Activated T-helper 1 cell treated with anti-CD3 and anti-CD28 coated beads, Interleukin-2, amount 50 U/mL, for 16 hours (primary cell): Measurements from ENCODE around the gene SLC1A4.
"Not testable (repeated sequence)": the region's sequence is repeated elsewhere in the genome, so short reads cannot be mapped to it uniquely, and the experiment has no call there.

Experiments
- DNase-seq, 2 donors: peaks; one replicate each; pipeline ENCODE4 v3.0.0-alpha.2; 2020; ENCODE audit warnings: low read depth in 1 of 2, low spot score in 1 of 2

Gene SLC1A4

DNA sequence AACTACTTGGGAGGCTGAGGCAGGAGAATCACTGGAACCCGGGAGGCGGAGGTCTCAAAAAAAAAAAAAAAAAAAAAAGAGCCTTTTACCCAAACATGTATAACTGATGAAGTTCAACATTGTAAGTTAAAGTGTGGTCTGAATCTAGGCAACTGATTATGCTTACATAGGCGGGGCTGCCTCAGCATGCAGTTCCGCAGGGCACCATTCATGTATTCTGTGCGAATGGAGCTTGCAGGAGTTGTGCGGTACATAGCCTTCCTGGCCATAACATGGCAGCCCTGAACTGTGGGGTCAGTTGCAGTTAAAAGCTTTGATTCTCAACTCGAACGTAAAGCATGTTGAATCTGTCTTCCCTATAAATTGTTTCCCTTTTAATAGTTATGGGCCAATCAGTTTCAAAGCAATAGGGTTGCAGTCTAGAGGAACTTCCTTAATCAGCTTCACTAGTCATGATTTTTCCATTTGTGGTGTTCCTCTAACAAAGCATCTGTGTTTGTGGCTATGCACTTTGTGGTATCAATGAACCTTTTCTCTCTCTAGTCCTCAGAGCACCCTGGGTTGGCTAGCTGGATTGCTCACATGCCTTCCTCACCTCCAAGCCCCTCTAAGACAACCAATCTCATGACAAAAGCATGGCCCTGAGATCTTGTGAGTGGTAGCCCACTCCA, 36.4 kb downstream of the SLC1A4 start:
- DNase-seq, result no peak

DNA sequence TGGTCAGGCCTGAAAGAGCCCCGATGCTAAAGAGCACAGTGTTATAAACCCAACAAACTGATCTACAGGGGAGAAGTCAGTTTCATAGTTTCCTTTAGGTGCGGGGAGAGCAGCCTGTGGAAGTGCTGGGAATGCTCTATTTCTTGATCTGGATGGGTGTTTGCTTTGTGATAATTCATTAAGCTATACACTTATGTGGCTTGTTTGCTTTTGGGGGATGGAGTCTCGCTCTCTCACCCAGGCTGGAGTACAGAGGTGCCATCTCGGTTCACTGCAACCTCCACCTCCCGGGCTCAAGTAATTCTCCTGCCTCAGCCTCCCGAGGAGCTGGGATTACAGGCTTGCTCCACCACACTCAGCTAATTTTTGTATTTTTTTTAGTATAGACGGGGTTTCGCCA, 37.0 kb downstream of the SLC1A4 start:
- DNase-seq, result no peak

DNA sequence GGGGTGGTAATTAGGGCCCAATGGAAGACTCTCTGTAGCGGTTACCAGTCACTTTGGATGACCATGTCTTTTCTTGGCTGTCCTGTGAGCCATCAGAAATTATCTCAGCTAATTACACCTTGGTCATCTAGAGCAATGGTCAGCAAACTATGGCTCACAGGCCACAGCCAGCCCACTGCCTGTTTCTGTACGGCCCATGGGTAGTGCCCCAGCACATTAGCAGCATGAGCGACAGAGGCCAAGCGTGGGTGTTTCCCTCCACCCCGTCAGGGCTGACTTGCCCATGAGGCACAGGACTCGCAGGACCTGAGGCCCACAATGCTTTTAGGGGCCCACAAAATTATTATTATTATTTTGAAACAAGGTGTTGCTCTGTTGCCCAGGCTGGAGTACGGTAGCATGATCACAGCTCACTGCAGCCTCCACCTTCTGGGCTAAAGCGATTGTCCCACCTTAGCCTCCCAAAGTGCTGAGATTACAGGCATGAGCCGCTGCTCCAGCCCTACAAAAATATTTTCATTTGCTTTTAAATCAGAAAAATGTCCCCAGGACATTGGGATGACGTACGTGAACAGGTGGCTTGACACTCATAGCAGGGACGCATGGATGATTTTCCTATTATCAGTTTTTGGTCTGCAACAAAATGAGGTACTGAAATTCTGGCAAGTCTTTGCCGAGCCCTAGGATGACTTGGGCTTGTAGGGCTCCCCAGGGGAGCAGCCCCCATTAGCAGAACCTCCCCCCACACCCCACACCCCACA, 37.7 kb downstream of the SLC1A4 start:
- DNase-seq, result no peak

DNA sequence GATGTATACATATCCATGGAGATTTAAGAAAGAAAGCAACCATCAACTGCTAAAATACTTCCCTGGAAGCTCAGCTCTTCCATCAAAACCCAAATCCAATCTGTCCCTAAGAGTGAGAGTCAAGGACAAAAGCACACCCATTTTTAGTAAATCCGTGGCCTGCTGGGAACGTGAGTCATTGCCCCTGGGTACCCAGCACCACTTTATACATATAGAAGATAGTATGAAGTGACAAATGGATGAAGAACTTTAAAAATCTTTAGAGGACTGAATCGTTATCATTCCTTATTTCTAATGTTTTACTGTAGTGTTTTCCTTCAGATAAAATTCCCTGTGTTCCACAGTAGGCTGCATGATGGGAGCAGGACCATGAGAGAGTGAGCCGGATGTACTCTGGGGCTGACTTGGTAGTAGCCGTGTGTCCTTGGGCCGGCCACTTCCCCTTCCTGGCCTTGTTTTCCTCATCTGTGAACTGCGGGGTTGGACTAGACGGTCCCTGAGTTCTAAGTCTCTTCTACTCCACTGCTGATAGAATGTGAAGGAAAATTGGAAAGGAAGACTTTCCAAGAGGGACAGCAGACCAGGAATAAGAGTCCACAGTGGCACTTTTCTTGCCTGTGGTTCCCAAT, 38.5 kb downstream of the SLC1A4 start:
- DNase-seq, result no peak

DNA sequence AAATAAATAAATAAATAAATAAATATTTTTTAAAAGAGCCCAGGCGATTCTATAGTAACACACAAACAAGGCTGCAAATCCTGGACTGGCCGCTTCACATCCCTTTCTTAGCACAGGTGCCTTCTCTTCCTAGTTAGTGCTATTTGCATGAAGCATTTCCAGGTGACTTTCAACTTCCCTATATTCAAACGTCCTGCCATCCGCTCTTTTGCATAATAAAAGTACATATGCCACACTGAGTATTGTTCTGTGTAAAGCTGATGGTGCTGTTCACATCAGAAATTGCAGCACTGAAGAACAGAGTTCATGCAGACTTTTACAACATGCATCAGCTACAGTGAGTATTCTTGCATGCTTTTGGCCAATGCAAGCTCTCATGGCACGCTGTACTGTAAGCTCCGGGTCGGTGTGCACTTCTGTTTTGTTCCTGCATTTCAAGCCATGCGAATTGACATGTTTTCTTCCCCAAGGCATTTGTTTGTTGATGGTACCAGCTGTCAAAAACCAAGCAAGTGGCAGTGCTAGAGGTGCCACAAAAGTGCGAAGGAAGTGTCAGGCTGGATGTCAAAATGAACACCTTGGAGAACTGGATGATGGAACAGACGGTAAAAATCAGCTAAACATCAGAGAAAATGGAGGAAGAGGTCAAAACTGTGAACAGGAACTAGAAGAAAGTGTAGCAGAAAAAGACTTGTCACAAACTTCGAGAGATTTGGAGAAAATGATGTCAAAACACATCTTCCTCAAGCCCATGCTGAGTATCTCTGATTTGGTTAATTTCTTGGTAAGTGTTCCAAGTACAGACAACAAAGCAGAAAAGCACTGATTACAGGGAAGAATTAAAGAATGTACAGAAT, 41.5 kb downstream of the SLC1A4 start:
- DNase-seq, result no peak

DNA sequence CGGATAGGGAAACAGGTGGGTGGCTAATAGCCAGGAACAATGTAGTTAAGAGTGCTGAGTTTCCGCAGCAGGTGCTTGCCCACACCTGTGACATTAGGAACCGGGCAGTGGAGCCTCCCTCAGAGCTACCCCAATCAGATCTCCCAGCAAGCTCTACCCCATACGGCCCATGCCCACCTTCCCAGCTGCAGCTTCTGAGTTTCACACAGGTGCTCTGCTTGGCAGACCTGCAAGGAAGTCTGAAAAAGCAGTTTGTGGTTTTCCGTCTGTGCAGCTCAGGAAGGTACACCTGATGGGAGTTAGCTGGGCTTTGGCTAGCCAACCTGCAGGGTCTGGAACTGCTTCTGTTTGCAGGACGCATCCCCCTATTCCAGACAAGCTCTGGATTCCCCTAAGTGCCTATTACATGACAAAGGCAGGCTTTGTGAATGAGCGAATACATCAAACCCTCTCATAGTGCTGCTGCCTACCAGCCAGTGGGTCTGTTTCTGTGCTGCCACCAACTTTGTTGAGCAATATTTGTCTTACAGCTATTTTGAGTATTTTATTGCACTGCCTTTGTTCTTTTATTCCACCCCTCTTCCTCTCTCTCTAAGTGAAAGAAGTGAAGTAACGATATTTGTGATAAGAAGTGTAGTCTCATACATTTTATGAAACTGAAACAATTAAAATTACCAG, 42.3 kb downstream of the SLC1A4 start:
- DNase-seq, result no peak

DNA sequence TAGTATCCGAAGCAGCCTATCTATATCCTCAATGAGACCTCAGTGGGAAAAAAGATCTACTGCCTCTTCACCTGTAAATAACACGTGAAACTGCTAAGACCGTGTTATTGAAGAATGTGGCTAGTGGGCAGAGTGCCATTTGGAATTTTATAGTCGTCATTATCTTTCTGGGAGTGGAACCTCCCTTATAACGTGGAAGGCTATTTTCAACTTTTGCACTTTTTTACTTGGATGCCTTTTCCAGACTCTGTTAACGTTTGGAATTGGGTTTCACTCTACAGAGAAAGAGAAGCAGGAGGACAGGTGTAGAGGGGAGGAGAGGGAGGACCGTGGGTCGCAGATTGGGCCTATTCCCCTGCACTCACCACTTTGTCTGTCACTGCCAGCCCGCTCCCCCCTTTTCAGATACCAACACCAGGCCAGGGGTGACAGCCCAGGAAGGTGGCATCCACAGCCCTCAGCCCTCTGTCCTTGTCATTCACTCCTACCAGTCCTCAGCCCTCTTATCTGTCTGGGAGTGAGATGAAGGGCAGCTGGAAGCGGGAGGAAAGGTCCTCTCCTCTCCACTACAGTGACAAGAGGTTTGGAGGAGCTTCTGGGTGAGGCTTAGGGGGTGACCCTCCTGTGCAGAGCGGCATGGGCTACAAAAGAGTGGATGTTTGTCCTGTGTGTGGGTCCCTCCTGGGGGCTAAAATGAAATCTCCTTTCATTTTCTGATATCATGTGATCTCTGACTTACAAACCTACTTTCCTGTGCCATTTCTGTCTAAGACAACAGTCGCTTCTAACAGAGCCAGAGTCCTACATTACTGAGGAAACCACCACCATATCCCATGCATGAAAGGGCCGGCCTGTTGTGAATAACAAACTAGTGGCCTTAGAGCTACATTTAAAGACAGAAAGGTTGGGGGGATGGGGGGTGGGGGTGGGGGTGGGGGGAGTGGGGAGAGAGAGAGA, 43.1 kb downstream of the SLC1A4 start:
- DNase-seq, result no peak

DNA sequence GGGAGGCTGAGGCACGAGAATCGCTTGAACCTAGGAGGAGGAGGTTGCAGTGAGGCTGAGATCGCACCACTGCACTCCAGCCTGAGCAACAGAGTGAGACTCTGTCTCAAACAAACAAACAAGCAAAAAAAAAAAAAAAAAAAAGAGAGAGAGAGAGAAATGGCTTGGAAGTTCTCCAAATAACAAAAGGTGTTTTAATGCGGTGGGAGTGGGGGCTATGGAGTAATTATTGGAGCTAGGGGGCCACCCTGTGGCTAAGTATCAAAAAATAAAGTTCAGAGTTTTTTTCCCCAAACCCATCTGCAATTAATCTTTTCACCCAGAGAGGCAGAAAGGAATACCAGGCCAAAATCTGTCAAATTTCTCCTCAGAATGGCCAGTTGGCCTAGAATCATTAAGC, 44.0 kb downstream of the SLC1A4 start:
- no peak for DNase-seq

DNA sequence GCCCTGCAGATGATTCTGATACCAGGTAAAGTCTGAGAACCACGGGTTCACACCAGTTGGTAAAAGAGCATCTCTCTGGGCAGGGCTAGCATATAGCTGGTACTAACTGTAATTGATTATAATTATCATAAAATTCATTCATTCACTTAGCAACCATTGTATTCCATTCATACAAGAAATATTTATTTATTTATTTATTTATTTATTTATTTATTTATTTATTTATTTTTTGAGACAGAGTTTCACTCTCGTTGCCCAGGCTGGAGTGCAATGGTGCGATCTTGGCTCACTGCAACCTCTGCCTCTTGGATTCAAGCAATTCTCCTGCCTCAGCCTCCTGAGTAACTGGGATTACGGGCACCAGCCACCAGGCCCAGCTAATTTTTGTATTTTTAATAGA, 44.5 kb downstream of the SLC1A4 start:
- DNase-seq, result not testable (repeated sequence)

DNA sequence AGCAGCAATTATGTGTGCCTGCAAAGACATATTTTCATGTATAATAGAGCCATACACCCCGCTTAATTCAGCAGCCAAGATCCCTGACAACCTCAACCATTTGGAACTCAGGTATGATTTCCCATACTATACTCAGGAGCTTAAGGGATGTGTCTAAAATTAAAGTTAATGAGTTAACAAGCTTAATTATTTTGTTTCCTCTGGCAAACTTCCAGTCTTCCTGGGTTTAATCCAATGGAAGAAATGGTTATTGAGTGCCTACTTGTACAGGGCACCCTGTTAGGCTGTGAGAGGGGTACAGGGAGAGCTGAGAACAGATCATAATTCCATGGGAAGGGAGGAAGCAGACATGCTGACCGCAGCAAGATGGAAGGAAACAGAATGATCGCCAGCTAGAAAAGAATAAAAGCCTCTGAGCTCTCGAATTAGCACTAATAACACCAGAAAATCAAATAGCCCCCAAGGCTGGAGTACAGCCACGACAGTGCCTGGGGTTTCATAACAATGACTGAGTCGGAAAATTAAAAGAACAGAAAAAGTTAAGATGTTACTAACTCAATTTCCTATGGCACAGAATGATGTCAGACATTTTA, 46.2 kb downstream of the SLC1A4 start:
- no peak for DNase-seq

DNA sequence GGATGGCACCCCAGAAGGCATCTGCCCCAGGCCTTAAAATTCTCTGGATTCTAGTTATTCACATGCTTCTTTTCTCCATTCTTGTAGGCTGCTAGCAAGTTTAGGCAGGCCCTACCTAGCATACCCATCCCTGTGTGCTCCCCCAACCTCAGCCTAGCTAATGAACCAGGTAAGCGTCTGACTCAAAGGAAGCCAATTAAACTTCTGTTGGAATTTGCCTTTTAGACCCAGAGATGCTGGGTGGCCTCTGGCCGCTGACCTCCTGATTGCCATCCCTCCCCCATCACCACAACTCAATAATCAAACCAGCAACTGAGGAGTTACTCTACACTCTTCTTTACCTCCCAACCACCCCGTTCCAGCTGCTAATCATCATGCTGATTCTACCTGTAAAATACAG, 48.0 kb downstream of the SLC1A4 start:
- DNase-seq, result no peak

DNA sequence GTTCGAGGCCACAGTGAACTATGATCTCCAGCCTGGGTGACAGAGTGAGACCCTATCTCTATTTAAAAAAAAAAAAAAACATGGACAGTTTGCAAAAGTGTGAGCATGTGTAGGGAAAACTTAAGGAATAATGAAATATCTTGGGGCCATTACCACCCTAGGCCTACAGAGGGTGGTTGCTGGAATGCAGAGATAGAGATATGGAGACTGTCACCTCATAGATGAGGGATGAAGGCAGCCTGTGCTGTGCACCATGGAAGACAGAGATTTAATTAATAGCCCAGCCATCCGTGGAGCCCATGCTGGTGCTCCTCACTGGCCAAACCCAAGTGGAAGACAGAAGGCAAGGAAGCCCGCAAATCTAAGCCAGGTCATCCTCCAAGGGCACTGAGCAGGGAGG, 50.4 kb downstream of the SLC1A4 start:
- DNase-seq, result no peak

DNA sequence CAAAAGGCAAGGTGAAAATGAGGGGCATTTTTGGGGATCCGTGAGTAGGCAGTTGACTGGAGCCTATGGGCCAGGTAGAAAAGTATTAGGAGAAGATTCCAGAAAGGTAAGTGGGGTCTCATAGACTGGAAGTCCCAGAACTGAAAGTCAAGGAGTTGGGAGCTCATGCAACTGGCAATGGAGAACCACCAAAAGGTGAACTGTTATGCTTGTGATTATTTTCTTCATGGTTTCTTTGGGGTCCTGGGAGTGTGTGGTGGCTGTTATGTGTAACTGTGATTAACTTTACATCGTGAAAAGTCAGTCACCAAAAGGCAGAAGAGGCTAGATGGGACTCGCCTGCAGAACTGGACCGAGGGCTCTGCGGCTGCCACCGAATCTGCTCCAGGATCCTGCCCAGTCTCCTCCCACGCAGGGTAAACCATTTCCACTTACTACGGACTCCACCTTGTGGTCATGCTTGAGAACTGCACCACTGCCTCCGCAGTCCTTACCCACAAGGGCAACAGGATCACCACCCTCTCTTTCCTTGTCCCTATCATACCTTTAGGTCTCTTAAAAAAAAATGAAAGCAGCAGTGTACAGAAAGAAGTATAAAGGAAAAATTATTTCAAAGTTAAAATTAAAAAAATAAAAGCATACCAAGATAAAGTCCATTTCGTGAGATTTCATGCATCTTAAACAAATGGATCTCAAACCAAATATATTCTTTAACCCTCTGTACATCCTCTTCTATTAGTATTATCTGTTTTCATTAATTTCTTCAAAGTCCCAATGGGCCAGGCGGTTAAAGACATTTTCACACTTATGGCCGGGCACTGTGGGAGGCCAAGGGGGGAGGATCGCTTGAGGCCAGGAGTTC, 51.4 kb downstream of the SLC1A4 start:
- DNase-seq, result peak; percentile 51 to 53

DNA sequence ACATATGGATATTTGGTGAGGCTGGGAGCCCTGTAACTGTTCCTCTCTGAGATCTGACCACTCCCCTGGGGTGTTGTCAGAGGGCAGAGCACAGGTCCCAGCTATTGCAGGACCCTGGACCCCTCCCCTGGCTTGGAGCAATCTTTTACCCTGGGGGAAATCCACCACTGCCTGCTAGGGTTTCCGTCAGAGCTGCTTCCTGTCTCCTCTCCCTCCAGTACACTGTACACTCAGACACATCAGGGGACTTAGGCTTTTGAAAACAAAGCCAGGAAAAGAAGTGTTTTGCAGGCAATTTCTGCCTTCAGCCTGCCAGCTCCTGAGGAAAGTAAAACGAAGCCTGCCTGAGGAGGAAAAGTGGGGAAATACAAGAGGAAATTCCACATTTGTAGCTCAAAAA, 53.8 kb downstream of the SLC1A4 start:
- DNase-seq, result no peak

DNA sequence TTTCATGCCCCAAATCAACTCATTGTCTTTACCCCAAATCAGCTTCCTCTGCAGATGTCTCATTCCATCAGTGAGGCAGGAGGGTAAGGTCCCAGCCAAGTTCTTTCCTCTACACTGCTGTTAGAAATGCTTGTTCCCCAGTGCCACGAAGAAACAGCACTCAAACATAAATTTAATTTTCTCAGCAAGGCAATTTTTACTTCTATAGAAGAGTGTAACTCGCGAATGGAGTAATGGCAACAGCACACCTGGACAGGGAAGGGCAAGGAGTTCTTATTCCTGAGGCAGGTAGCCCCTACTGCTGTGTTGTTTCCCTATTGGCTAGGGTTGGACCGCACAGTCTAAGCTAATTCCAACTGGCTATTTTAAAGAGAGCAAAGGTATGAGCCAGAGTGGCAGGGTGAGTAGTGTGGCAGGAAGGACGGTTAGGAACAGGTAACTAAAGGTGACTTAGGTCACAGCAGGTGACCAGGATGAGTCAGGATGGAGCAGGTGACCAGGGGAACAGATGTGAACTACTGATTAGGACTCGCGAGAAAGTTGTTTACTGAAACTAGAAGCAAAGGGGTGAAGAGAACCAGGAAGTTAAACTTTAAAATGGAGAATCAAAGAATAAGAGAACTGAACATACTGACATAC, 55.0 kb downstream of the SLC1A4 start:
- DNase-seq, result no peak

DNA sequence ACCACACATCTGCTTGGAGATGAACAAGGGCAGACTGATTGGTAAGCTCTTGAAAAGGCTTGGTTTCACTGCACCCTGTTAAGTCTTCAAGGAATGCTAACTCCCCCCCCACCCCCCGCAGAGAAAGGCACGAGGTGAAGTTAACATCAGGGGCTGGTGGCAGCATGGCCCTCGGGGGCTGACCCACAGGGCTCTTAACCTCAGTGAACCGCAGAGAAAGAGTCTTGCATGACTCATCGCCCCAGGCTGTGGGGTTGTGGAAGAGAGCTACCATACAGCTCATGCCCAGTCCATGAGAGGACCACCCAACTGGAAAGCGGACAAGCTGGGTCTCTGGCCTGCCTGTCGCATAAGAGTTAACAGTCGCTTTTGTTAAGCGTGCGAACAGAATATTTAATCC, 56.5 kb downstream of the SLC1A4 start:
- no peak for DNase-seq

DNA sequence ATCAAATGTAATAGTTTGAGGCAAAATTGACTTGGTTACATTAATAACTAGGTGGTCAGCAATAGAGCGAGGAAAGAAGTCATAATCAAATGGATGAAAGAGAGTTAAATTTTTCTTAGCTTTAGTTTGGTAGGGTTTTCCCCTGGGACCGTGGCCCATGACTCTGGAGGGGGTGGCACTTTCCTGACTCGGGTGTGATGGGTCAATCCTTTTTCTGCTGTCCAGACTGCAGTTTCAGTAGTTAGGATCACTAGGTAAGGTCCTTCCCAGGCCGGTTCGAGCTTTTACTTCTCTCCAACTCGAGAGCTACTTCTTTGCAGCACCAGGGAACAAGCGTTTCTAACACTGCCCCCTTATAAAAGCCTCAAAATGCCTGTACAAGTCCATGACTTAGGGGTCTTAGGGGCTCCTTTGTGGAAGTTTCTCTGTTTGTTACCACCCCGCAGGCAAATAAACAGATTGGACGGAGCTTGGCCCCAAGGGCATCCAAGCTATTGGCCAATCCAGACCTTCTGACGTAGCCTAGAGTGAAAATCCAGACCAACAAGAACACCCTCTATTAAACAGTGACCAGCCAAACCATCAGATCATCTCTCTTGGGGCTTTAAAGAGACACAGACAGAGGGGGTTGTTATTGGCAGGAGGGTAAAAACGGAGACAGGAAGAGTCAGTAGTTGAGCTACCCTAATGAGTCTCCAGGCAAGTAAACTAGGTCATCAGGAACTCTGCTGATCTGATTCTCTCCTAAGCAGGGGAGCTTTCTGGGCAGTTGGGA, 57.6 kb downstream of the SLC1A4 start:
- no peak for DNase-seq
